Karpas-422 (cell line): ENCODE data around the gene GAS6. TPM values are rescaled to one million over a fixed set of nuclear protein-coding genes. Genes with fewer than 3 reads are reported as not detected.

Experiments used
- DNase-seq: peaks from one replicate; pipeline ENCODE4 v3.0.0-alpha.2; 2015
- H2AFZ ChIP-seq: fragments of 200-600 bp; sonication (generic); 2 replicates; pipeline ENCODE4 v1.6.1; 2014; ENCODE audit warnings: antibody characterized with exemption, low read length, mixed read lengths
- H3K27ac ChIP-seq: fragments of 200-600 bp; sonication (generic); 2 replicates; pipeline ENCODE4 v1.5.1; 2014; ENCODE audit warnings: mild to moderate bottlenecking, low read length, moderate library complexity
- H3K27me3 ChIP-seq: fragments of 200-600 bp; sonication (generic); 2 replicates; pipeline ENCODE4 v1.6.1; 2014; ENCODE audit warnings: low read length, mixed read lengths
- H3K36me3 ChIP-seq: fragments of 200-600 bp; sonication (generic); 2 replicates; pipeline ENCODE4 v1.6.1; 2014; ENCODE audit warnings: low read length, mixed read lengths; ENCODE audit not compliant: insufficient read depth
- H3K4me1 ChIP-seq: fragments of 200-600 bp; sonication (generic); 2 replicates; pipeline ENCODE4 v1.6.1; 2014; ENCODE audit warnings: mild to moderate bottlenecking, low read length, mixed read lengths
- H3K4me2 ChIP-seq: fragments of 200-600 bp; sonication (generic); 2 replicates; pipeline ENCODE4 v1.6.1; 2014; ENCODE audit warnings: low read length, low read depth, mild to moderate bottlenecking; ENCODE audit not compliant: poor library complexity, severe bottlenecking
- H3K4me3 ChIP-seq: fragments of 200-600 bp; sonication (generic); 2 replicates; pipeline ENCODE4 v1.5.1; 2014; ENCODE audit warnings: mild to moderate bottlenecking, antibody characterized with exemption, low read length, mixed read lengths
- H3K79me2 ChIP-seq: fragments of 200-600 bp; sonication (generic); 2 replicates; pipeline ENCODE4 v1.6.1; 2014; ENCODE audit warnings: mild to moderate bottlenecking, low read length, mixed read lengths
- H3K9ac ChIP-seq: fragments of 200-600 bp; sonication (generic); 2 replicates; pipeline ENCODE4 v1.6.0; 2014; ENCODE audit warnings: low read length
- H3K9me2 ChIP-seq: fragments of 200-600 bp; sonication (generic), shearing (Covaris generic); replicated peaks from 2 replicates; pipeline ENCODE4 v1.6.0; 2014; ENCODE audit warnings: mild to moderate bottlenecking, low read length, moderate library complexity; ENCODE audit not compliant: insufficient read depth
- H3K9me3 ChIP-seq: fragments of 300-700, 200-600 bp; sonication (generic); 2 replicates; pipeline ENCODE4 v1.6.1; 2014; ENCODE audit warnings: low read length, mixed read lengths
- H4K20me1 ChIP-seq: fragments of 200-600 bp; sonication (generic); 2 replicates; pipeline ENCODE4 v1.6.1; 2014; ENCODE audit warnings: mild to moderate bottlenecking, antibody characterized with exemption, low read length, low read depth; ENCODE audit not compliant: insufficient read depth
- total RNA-seq: library from RNA; depleted of rRNA; stranded (reverse); fragments of >200 nt; shearing (Covaris generic); gene quantifications from 2 replicates; pipeline ENCODE4 v1.2.3, GENCODE V29; 2014; ENCODE audit warnings: low replicate concordance

Gene GAS6
- total RNA-seq, 1 experiment from 2014 or later = not detected

DNA sequence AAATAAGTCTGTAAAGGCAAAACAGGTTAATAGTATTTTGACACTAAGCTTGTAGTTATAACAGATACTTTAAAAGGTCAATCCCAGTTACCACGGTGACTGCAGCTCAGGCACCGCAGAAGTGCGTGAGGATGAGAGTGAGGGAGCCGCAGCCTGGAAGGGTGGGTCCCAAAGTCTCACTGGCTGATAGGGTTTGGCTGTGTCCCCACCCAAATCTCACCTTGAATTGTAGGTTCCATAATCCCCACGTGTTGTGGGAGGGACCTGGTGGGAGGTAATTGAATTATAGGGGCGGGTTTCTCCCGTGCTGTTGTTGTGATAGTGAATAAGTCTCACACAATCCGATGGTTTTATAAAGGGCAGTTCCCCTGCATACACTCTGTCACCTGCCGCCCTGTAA is 40.0 kb upstream of the GAS6 start:
- Histone ChIP-seq H3K27me3 (no peaks in the 10 kb centered on the region), H3K27ac (no peak overlapping the region), H3K4me2 (no peak overlapping the region), H3K4me1 (peaks cover 4% of the 10 kb centered on the region), H3K9ac (no peak overlapping the region), H3K36me3 (no peaks in the 10 kb centered on the region), H4K20me1 (no peaks in the 10 kb centered on the region), H3K9me3 (no peaks in the 10 kb centered on the region), H3K4me3 (no peak overlapping the region), H2AFZ (no peak overlapping the region), H3K79me2 (no peaks in the 10 kb centered on the region), H3K9me2 (no peaks in the 10 kb centered on the region)
- DNase-seq = no peak

- no peak overlapping the region for H2AFZ ChIP-seq
- no peak overlapping the region for H3K4me3 ChIP-seq
- H3K27ac ChIP-seq = no peak overlapping the region
- H3K9me2 ChIP-seq = no peaks in the 10 kb centered on the region
- H3K4me2 ChIP-seq = no peak overlapping the region
- no peaks in the 10 kb centered on the region for H3K36me3 ChIP-seq
- no peaks in the 10 kb centered on the region for H3K27me3 ChIP-seq
- no peaks in the 10 kb centered on the region for H3K9me3 ChIP-seq
- H3K79me2 ChIP-seq = no peaks in the 10 kb centered on the region
- no peak overlapping the region for H3K9ac ChIP-seq
- H4K20me1 ChIP-seq = no peaks in the 10 kb centered on the region
- DNase-seq = no peak
- peaks cover under 1% of the 10 kb centered on the region; the same call in 1 of the 2 replicates for H3K4me1 ChIP-seq
Measured at GRCh38 chr13:113902986-113903775, 39.3 kb upstream of the GAS6 start.

GRCh38 chr13:113902481-113902880 is 38.6 kb upstream of the GAS6 start:
- Histone ChIP-seq H3K79me2 (no peaks in the 10 kb centered on the region), H3K9me2 (no peaks in the 10 kb centered on the region), H2AFZ (no peak overlapping the region), H3K27me3 (no peaks in the 10 kb centered on the region), H3K9me3 (no peaks in the 10 kb centered on the region), H3K4me3 (no peak overlapping the region), H3K4me1 (no peaks in the 10 kb centered on the region), H3K27ac (no peak overlapping the region), H3K9ac (no peak overlapping the region), H4K20me1 (no peaks in the 10 kb centered on the region), H3K36me3 (no peaks in the 10 kb centered on the region), H3K4me2 (no peak overlapping the region)
- no peak for DNase-seq

- no peak overlapping the region for H3K4me2 ChIP-seq
- no peaks in the 10 kb centered on the region for H3K27me3 ChIP-seq
- no peaks in the 10 kb centered on the region for H3K79me2 ChIP-seq
- no peak overlapping the region for H3K4me3 ChIP-seq
- no peaks in the 10 kb centered on the region for H3K4me1 ChIP-seq
- no peak overlapping the region for H3K9ac ChIP-seq
- H3K27ac ChIP-seq = no peak overlapping the region
- H4K20me1 ChIP-seq = no peaks in the 10 kb centered on the region
- no peak overlapping the region for H2AFZ ChIP-seq
- DNase-seq = no peak
- H3K36me3 ChIP-seq = no peaks in the 10 kb centered on the region
- H3K9me3 ChIP-seq = no peaks in the 10 kb centered on the region
- H3K9me2 ChIP-seq = no peaks in the 10 kb centered on the region
Measured at GRCh38 chr13:113901642-113902041, 37.8 kb upstream of the GAS6 start.

DNA sequence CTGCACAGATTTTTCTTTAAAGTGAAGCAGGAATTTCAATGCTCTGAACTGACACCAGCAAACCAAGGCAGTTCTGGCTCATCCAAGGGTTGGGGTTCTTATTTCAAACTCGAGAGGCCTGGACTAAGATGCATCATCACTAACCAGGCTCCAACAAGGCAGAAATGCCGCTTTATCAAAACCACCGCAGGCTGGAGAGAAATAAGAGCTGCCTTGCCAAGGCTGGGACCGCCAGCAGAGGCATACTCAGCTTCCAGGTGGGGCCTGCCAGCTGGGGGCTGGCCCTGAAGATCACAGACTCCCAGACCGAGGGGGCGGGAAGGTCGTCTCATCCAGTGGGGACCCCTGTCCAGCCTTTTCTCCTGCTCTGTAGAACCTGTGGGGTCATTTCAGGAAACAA is 37.4 kb upstream of the GAS6 start:
- no peak for DNase-seq
- no peaks in the 10 kb centered on the region for H3K79me2 ChIP-seq
- no peak overlapping the region for H3K4me2 ChIP-seq

GRCh38 chr13:113900646-113901045 is 36.8 kb upstream of the GAS6 start:
- no peak overlapping the region for H2AFZ ChIP-seq
- no peak overlapping the region for H3K4me2 ChIP-seq
- H3K9ac ChIP-seq = no peak overlapping the region
- H3K27ac ChIP-seq = no peak overlapping the region
- no peaks in the 10 kb centered on the region for H3K79me2 ChIP-seq
- H4K20me1 ChIP-seq = no peaks in the 10 kb centered on the region
- no peaks in the 10 kb centered on the region for H3K9me2 ChIP-seq
- no peaks in the 10 kb centered on the region for H3K36me3 ChIP-seq
- no peaks in the 10 kb centered on the region for H3K27me3 ChIP-seq
- H3K4me1 ChIP-seq = no peaks in the 10 kb centered on the region
- no peak for DNase-seq
- no peaks in the 10 kb centered on the region for H3K9me3 ChIP-seq
- no peak overlapping the region for H3K4me3 ChIP-seq

More for the DNA sequence above, 37.4 kb upstream of the GAS6 start:
- Histone ChIP-seq H3K4me1 (no peaks in the 10 kb centered on the region), H3K27me3 (no peaks in the 10 kb centered on the region), H3K9me3 (no peaks in the 10 kb centered on the region), H4K20me1 (no peaks in the 10 kb centered on the region), H3K9ac (no peak overlapping the region), H3K36me3 (no peaks in the 10 kb centered on the region), H2AFZ (no peak overlapping the region), H3K27ac (no peak overlapping the region), H3K4me3 (no peak overlapping the region), H3K9me2 (no peaks in the 10 kb centered on the region)

DNA sequence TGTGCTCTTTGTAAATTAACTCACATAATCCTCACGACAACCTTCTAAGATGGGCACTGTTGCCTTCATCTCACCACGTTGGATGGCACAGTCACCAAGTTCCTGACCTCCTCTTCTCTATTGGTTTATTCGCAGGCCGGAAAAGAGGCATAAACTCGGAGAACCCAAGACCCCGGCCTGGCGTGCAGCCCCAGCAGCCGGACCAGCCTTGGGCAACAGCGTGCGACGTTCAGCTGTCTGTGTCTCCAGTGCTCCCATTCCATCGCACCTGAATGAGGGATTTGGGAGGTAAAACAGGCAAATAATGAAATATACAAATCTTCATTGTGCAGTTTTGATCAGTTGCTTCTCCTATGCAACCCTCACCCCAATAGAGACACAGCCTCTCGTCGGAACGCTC is 34.5 kb upstream of the GAS6 start:
- no peaks in the 10 kb centered on the region for H4K20me1 ChIP-seq
- H3K27ac ChIP-seq = no peak overlapping the region
- no peaks in the 10 kb centered on the region for H3K9me2 ChIP-seq
- no peak overlapping the region for H3K9ac ChIP-seq
- H2AFZ ChIP-seq = no peak overlapping the region
- H3K9me3 ChIP-seq = no peaks in the 10 kb centered on the region
- no peaks in the 10 kb centered on the region for H3K4me1 ChIP-seq
- H3K4me2 ChIP-seq = no peak overlapping the region
- H3K4me3 ChIP-seq = no peak overlapping the region
- no peaks in the 10 kb centered on the region for H3K79me2 ChIP-seq
- no peak for DNase-seq
- no peaks in the 10 kb centered on the region for H3K36me3 ChIP-seq
- no peaks in the 10 kb centered on the region for H3K27me3 ChIP-seq

DNA sequence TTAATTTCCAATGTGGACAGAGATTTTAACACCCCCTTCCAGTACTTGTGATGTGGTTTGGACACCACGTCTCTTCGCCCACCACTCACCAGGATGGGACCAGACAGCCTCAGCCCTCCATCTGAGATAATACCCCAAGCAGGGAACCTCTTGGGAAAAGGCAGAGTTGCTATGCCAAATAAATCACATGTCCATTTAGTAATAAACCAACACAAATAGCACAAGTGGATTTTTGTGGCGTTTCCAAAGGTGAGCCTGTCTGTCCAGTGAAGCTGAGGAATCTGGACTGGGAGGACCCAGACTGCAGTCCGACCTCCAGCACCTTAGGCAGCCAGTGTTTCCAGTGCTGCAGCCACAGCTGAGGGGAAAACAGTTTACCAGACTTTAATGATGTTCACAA is 34.1 kb upstream of the GAS6 start:
- H2AFZ ChIP-seq = no peak overlapping the region
- no peak overlapping the region for H3K9ac ChIP-seq
- no peaks in the 10 kb centered on the region for H3K9me3 ChIP-seq
- H3K79me2 ChIP-seq = no peaks in the 10 kb centered on the region
- no peaks in the 10 kb centered on the region for H3K4me1 ChIP-seq
- H3K4me3 ChIP-seq = no peak overlapping the region
- H3K9me2 ChIP-seq = no peaks in the 10 kb centered on the region
- no peaks in the 10 kb centered on the region for H4K20me1 ChIP-seq
- H3K36me3 ChIP-seq = no peaks in the 10 kb centered on the region
- no peaks in the 10 kb centered on the region for H3K27me3 ChIP-seq
- H3K27ac ChIP-seq = no peak overlapping the region
- no peak overlapping the region for H3K4me2 ChIP-seq
- no peak for DNase-seq
